Left ventricle myocardium inferior (tissue), 1 donor: ENCODE data around the gene ANTXR1. TPM values are rescaled to one million over a fixed set of nuclear protein-coding genes. Genes with fewer than 3 reads are reported as not detected.

Source experiments
- DNase-seq: peaks from one replicate; pipeline ENCODE4 v3.0.0-alpha.2; 2020
- H3K27ac ChIP-seq: fragments of 200-600 bp; replicated peaks from 2 replicates; pipeline ENCODE4 v1.8.0; 2021
- H3K27me3 ChIP-seq: fragments of 200-600 bp; 2 replicates; pipeline ENCODE4 v1.8.0; 2021; ENCODE audit warnings: low read depth
- H3K36me3 ChIP-seq: fragments of 200-600 bp; 2 replicates; pipeline ENCODE4 v1.8.0; 2021
- H3K4me1 ChIP-seq: fragments of 200-600 bp; 2 replicates; pipeline ENCODE4 v1.8.0; 2021
- H3K4me3 ChIP-seq: fragments of 200-600 bp; 2 replicates; pipeline ENCODE4 v1.8.0; 2021; ENCODE audit warnings: mild to moderate bottlenecking, moderate library complexity
- H3K9me3 ChIP-seq: fragments of 200-600 bp; replicated peaks from 2 replicates; pipeline ENCODE4 v1.8.0; 2021
- CTCF ChIP-seq: fragments of 200-600 bp; IDR thresholded peaks from 2 replicates; pipeline ENCODE4 v1.8.0; 2021; ENCODE audit warnings: antibody characterized with exemption, mild to moderate bottlenecking, borderline replicate concordance
- intact Hi-C: fragments of 100-400 bp; cut with micrococcal nuclease; formaldehyde crosslinking; loops from one replicate; pipeline ENCODE4 v1.11.0; 2022
- total RNA-seq: library from RNA; stranded (reverse); fragmentation: NEBNext Ultra II Directional; extraction: Animal tissue kit (Norgen Biotek cat#: 25700); gene quantifications from one replicate; pipeline ENCODE4 v1.2.1, GENCODE V29; 2021
- donor health status: DM: no; HTN: yes; CAD: no; lungs with severe emphysema.

ANTXR1 gene
- total RNA-seq, 1 donor from 2014 or later: 23.3 TPM

GRCh38 chr2:69061525-69061924 lies 48.5 kb downstream of the ANTXR1 start:
- Histone ChIP-seq H3K9me3 (peaks cover 13% of the 10 kb centered on the region), H3K27me3 (no peaks in the 10 kb centered on the region), H3K27ac (peak overlapping the region; percentile 3), H3K4me1 (peaks cover 41% of the 10 kb centered on the region), H3K4me3 (no peak overlapping the region), H3K36me3 (no peaks in the 10 kb centered on the region)
- TF ChIP-seq CTCF: peak; percentile 30
- intact Hi-C loops: no loop called here
- DNase-seq: no peak

GRCh38 chr2:69062307-69062962 lies 49.5 kb downstream of the ANTXR1 start:
- H3K4me3 ChIP-seq: no peak overlapping the region
- no peak for DNase-seq
- H3K27me3 ChIP-seq: no peaks in the 10 kb centered on the region
- no peak for TF ChIP-seq CTCF
- H3K4me1 ChIP-seq: peaks cover 45% of the 10 kb centered on the region
- intact Hi-C loops: no loop called here
- H3K27ac ChIP-seq: no peak overlapping the region
- H3K36me3 ChIP-seq: no peaks in the 10 kb centered on the region
- H3K9me3 ChIP-seq: peaks cover 13% of the 10 kb centered on the region

GRCh38 chr2:69065735-69066336 lies 52.9 kb downstream of the ANTXR1 start:
- Histone ChIP-seq H3K27ac (peak overlapping the region; percentile 76), H3K4me1 (peaks cover 38% of the 10 kb centered on the region), H3K36me3 (no peaks in the 10 kb centered on the region), H3K27me3 (no peaks in the 10 kb centered on the region), H3K9me3 (peaks cover 8% of the 10 kb centered on the region), H3K4me3 (no peak overlapping the region)
- intact Hi-C loops: no loop called here
- no peak for TF ChIP-seq CTCF
- no peak for DNase-seq

GRCh38 chr2:69067026-69067630 lies 54.1 kb downstream of the ANTXR1 start:
- Histone ChIP-seq H3K4me1 (peaks cover 25% of the 10 kb centered on the region), H3K9me3 (peaks cover 8% of the 10 kb centered on the region), H3K27ac (peak overlapping the region; percentile 76), H3K27me3 (no peaks in the 10 kb centered on the region), H3K36me3 (no peaks in the 10 kb centered on the region), H3K4me3 (no peak overlapping the region)
- intact Hi-C loops: no loop called here
- no peak for TF ChIP-seq CTCF
- DNase-seq: no peak

GRCh38 chr2:69067866-69068265 lies 54.9 kb downstream of the ANTXR1 start:
- Histone ChIP-seq H3K4me3 (no peak overlapping the region), H3K27ac (peak overlapping the region; percentile 76)
- intact Hi-C loops: no loop called here

More at GRCh38 chr2:69067866-69068265, 54.9 kb downstream of the ANTXR1 start:
- H3K4me1 ChIP-seq: peaks cover 20% of the 10 kb centered on the region
- peaks cover 8% of the 10 kb centered on the region for H3K9me3 ChIP-seq
- no peaks in the 10 kb centered on the region for H3K36me3 ChIP-seq
- H3K27me3 ChIP-seq: no peaks in the 10 kb centered on the region
- TF ChIP-seq CTCF: no peak
- no peak for DNase-seq
